HepG2 (cell line): ENCODE results near the gene TTC28. TPM values are rescaled to one million over a fixed set of nuclear protein-coding genes. Genes with fewer than 3 reads are reported as not detected.

Source experiments
- ARNTL ChIP-seq: sonication (generic); formaldehyde crosslinking; IDR thresholded peaks from 2 replicates; pipeline ENCODE4 v1.4.0; 2020; ENCODE audit warnings: mild to moderate bottlenecking, missing genetic modification reagents
- BORCS8-MEF2B ChIP-seq: sonication (generic); formaldehyde crosslinking; IDR thresholded peaks from 2 replicates; pipeline ENCODE4 v1.8.0; 2022; ENCODE audit warnings: mild to moderate bottlenecking, missing genetic modification reagents
- CCDC6 ChIP-seq: sonication (generic); formaldehyde crosslinking; IDR thresholded peaks from 2 replicates; pipeline ENCODE4 v1.8.1; 2022; ENCODE audit warnings: mild to moderate bottlenecking, missing genetic modification reagents, moderate library complexity
- HNF1B ChIP-seq: sonication (generic); formaldehyde crosslinking; IDR thresholded peaks from 2 replicates; pipeline ENCODE4 v1.5.1; 2020; ENCODE audit warnings: mild to moderate bottlenecking, moderate library complexity, missing genetic modification reagents
- IKZF5 ChIP-seq: IDR thresholded peaks from 2 replicates; pipeline ENCODE4 v1.6.1; 2018; ENCODE audit warnings: missing genetic modification reagents, mild to moderate bottlenecking, missing compliant biosample characterization
- KLF13 ChIP-seq: sonication (generic); formaldehyde crosslinking; IDR thresholded peaks from 2 replicates; pipeline ENCODE4 v1.4.0; 2020; ENCODE audit warnings: mild to moderate bottlenecking, missing genetic modification reagents
- NFKBIZ ChIP-seq: IDR thresholded peaks from 2 replicates; pipeline ENCODE4 v1.6.1; 2018; ENCODE audit warnings: missing genetic modification reagents, missing compliant biosample characterization
- PAXIP1 ChIP-seq: sonication (generic); formaldehyde crosslinking; conservative IDR thresholded peaks from 2 replicates; pipeline ENCODE4 v1.4.0; 2020; ENCODE audit warnings: mild to moderate bottlenecking, missing genetic modification reagents, moderate library complexity
- POLR2AphosphoS5 ChIP-seq: IDR thresholded peaks from 2 replicates; pipeline ENCODE4 v1.6.1; 2012; ENCODE audit warnings: low read depth, low read length
- REPIN1 ChIP-seq: sonication (generic); formaldehyde crosslinking; IDR thresholded peaks from 2 replicates; pipeline ENCODE4 v1.8.0; 2022; ENCODE audit warnings: missing genetic modification reagents, low read depth, mild to moderate bottlenecking, borderline replicate concordance
- SIX1 ChIP-seq: sonication (generic); formaldehyde crosslinking; IDR thresholded peaks from 2 replicates; pipeline ENCODE4 v1.4.0; 2020; ENCODE audit warnings: missing genetic modification reagents, borderline replicate concordance
- SNAPC2 ChIP-seq: sonication (generic); formaldehyde crosslinking; IDR thresholded peaks from 2 replicates; pipeline ENCODE4 v1.8.1; 2022; ENCODE audit warnings: mild to moderate bottlenecking, missing genetic modification reagents
- SP5 ChIP-seq: IDR thresholded peaks from 2 replicates; pipeline ENCODE4 v1.6.1; 2016; ENCODE audit warnings: low read depth, borderline replicate concordance
- ZFAT ChIP-seq: sonication (generic); formaldehyde crosslinking; conservative IDR thresholded peaks from 2 replicates; pipeline ENCODE4 v1.8.1; 2023; ENCODE audit warnings: missing genetic modification reagents, inconsistent platforms
- ZNF253 ChIP-seq: sonication (generic); formaldehyde crosslinking; IDR thresholded peaks from 2 replicates; pipeline ENCODE4 v1.8.0; 2022; ENCODE audit warnings: mild to moderate bottlenecking, missing genetic modification reagents, borderline replicate concordance
- ZNF296 ChIP-seq: sonication (generic); formaldehyde crosslinking; conservative IDR thresholded peaks from 2 replicates; pipeline ENCODE4 v1.5.0; 2020; ENCODE audit warnings: mild to moderate bottlenecking, missing genetic modification reagents
- ZNF33B ChIP-seq: sonication (generic); formaldehyde crosslinking; IDR thresholded peaks from 2 replicates; pipeline ENCODE4 v1.5.1; 2020; ENCODE audit warnings: mild to moderate bottlenecking, missing genetic modification reagents
- ZNF460 ChIP-seq: sonication (generic); formaldehyde crosslinking; IDR thresholded peaks from 2 replicates; pipeline ENCODE4 v1.5.1; 2020; ENCODE audit warnings: missing genetic modification reagents, mild to moderate bottlenecking, borderline replicate concordance
- ZNF619 ChIP-seq: sonication (generic); formaldehyde crosslinking; IDR thresholded peaks from 2 replicates; pipeline ENCODE4 v1.4.0; 2020; ENCODE audit warnings: mild to moderate bottlenecking, missing genetic modification reagents
- ZNF629 ChIP-seq: sonication (generic); formaldehyde crosslinking; conservative IDR thresholded peaks from 2 replicates; pipeline ENCODE4 v1.5.0; 2020; ENCODE audit warnings: missing genetic modification reagents
- ZNF891 ChIP-seq: sonication (generic); formaldehyde crosslinking; IDR thresholded peaks from 2 replicates; pipeline ENCODE4 v1.5.0; 2020; ENCODE audit warnings: mild to moderate bottlenecking, missing genetic modification reagents
- polyA plus RNA-seq, 8 experiments: library from polyadenylated mRNA; depleted of rRNA in 3 of 8; stranded (reverse) in 7 of 8; unstranded in 1 of 8; fragments of >200 nt; fragmentation: Illumina TruSeq in 4 of 8; extraction: Trizol in 4 of 8; gene quantifications; 2 replicates each; pipeline versions ENCODE4 v1.2.1 to v1.2.3, GENCODE V29; 2011 to 2016; ENCODE audit warnings: low read depth in 4 of 8, missing spikeins in 1 of 8, mixed read lengths in 1 of 8; ENCODE audit not compliant: insufficient read depth in 1 of 8
- total RNA-seq, 5 experiments: library from RNA; depleted of rRNA; stranded (reverse); fragments of >200 nt; fragmentation: Illumina TruSeq; extraction: Trizol; gene quantifications; 2 replicates each; pipeline ENCODE4 v1.2.3, GENCODE V29; 2016; ENCODE audit warnings: low read depth in 1 of 5

Gene TTC28
- total and polyA plus RNA-seq, 2 of the 13 experiments (the other 11 are each of a cell fraction or from before 2014, with no cell fraction given) = 4.2 to 13.1 TPM

GRCh38 chr22:28442264-28442710 lies 237.4 kb downstream of the TTC28 start (continued):
- TF ChIP-seq ZNF629 (no peak), KLF13 (CRISPR knock-in tag) (no peak), ARNTL (no peak), NFKBIZ (no peak), ZFAT (CRISPR knock-in tag) (no peak), SNAPC2 (CRISPR knock-in tag) (no peak), ZNF619 (CRISPR knock-in tag) (no peak), ZNF253 (CRISPR knock-in tag) (no peak), ZNF33B (no peak), SIX1 (CRISPR knock-in tag) (no peak), SP5 (CRISPR knock-in tag) (no peak), REPIN1 (CRISPR knock-in tag) (peak; percentile 80; the same call in 1 of the 2 replicates), POLR2AphosphoS5 (no peak), HNF1B (CRISPR knock-in tag) (no peak), CCDC6 (0 out of 2 replicates have a peak, but pooled peaks have one; percentile 59), IKZF5 (peak; percentile 44; the same call in 1 of the 2 replicates), ZNF460 (CRISPR knock-in tag) (no peak), ZNF296 (CRISPR knock-in tag) (0 out of 2 replicates have a peak, but pooled peaks have one; percentile 74), PAXIP1 (no peak), BORCS8-MEF2B (CRISPR knock-in tag) (0 out of 2 replicates have a peak, but pooled peaks have one; percentile 26), ZNF891 (CRISPR knock-in tag) (peak; percentile 63; the same call in 1 of the 2 replicates)
